HG03442 (cell line): Measurements from ENCODE around the gene PTPRG.

Experiments
- ATAC-seq: cut with Tn5 transposase; IDR thresholded peaks from one replicate; pipeline ENCODE4 v1.9.1; 2021; ENCODE audit warnings: mild to moderate bottlenecking, moderate library complexity; ENCODE audit not compliant: unreplicated experiment

The PTPRG gene

GRCh38 chr3:61847784-61848462, 286.6 kb downstream of the PTPRG start:
- ATAC-seq: no peak

- ATAC-seq: no peak
These were observed 287.5 kb downstream of the PTPRG start for GRCh38 chr3:61848885-61849284.

GRCh38 chr3:61853912-61854311, 292.5 kb downstream of the PTPRG start:
- ATAC-seq: no peak

- ATAC-seq: no peak
These were observed 293.8 kb downstream of the PTPRG start for GRCh38 chr3:61855211-61855610.

- ATAC-seq: no peak
These were observed 295.9 kb downstream of the PTPRG start for GRCh38 chr3:61857297-61857696.

- ATAC-seq: no peak
These were observed 296.7 kb downstream of the PTPRG start for GRCh38 chr3:61858054-61858453.

GRCh38 chr3:61861410-61861809, 300.0 kb downstream of the PTPRG start:
- no peak for ATAC-seq

- ATAC-seq: no peak
These were observed 301.4 kb downstream of the PTPRG start for GRCh38 chr3:61862614-61863289.

- no peak for ATAC-seq
These were observed 302.2 kb downstream of the PTPRG start for GRCh38 chr3:61863579-61863978.

GRCh38 chr3:61864886-61865285, 303.5 kb downstream of the PTPRG start:
- no peak for ATAC-seq

GRCh38 chr3:61865466-61866152, 304.2 kb downstream of the PTPRG start:
- no peak for ATAC-seq

GRCh38 chr3:61866153-61866542, 304.8 kb downstream of the PTPRG start:
- no peak for ATAC-seq

GRCh38 chr3:61866961-61867461, 305.6 kb downstream of the PTPRG start:
- no peak for ATAC-seq

- no peak for ATAC-seq
These were observed 307.1 kb downstream of the PTPRG start for GRCh38 chr3:61868499-61868898.

GRCh38 chr3:61869371-61869770, 308.0 kb downstream of the PTPRG start:
- ATAC-seq: no peak

GRCh38 chr3:61871644-61872043, 310.3 kb downstream of the PTPRG start:
- no peak for ATAC-seq

GRCh38 chr3:61872077-61872706, 310.8 kb downstream of the PTPRG start:
- no peak for ATAC-seq

GRCh38 chr3:61875046-61875844, 313.9 kb downstream of the PTPRG start:
- no peak for ATAC-seq

- no peak for ATAC-seq
These were observed 314.8 kb downstream of the PTPRG start for GRCh38 chr3:61875976-61876671.

GRCh38 chr3:61876797-61877196, 315.4 kb downstream of the PTPRG start:
- ATAC-seq: no peak
